Measurements from ENCODE around the gene FBXO38.

Gene FBXO38

GRCh38 chr5:148492351-148492750, 108.6 kb downstream of the FBXO38 start:
- Histone ChIP-seq H3K9me3 (ENCODE audit: control insufficient read depth, insufficient read depth, low read length) (no peaks in the 10 kb centered on the region), H3K27me3 (ENCODE audit: control insufficient read depth, insufficient read depth, low read length) (peaks cover 33% of the 10 kb centered on the region), H3K36me3 (ENCODE audit: control insufficient read depth, insufficient read depth, low read length) (no peaks in the 10 kb centered on the region), H3K9ac (ENCODE audit: low read depth, low read length) (no peak overlapping the region), H3K27ac (ENCODE audit: low read depth, low read length) (no peak overlapping the region), H3K4me1 (ENCODE audit: control insufficient read depth, insufficient read depth, low read length) (no peaks in the 10 kb centered on the region), H3K4me3 (ENCODE audit: low read depth, low read length) (no peak overlapping the region)

Measured in HUES48 (cell line).